Activated CD8-positive, alpha-beta T cell treated with anti-CD3 and anti-CD28 coated beads for 36 hours (primary cell): ENCODE results near the gene PLEKHJ1. TPM values are rescaled to one million over a fixed set of nuclear protein-coding genes. Genes with fewer than 3 reads are reported as not detected.

Experiments used
- ATAC-seq: fragments of 200-7000 bp; cut with Tn5 transposase; one replicate; pipeline ENCODE4 v1.10.0; 2021; ENCODE audit warnings: mild to moderate bottlenecking, moderate library complexity
- CTCF ChIA-PET: fragments of 350-600 bp; sonication (Branson Sonifier 250); formaldehyde crosslinking; loops from one replicate; lab custom pipeline; 2021; ENCODE audit warnings: antibody characterized with exemption; lab: Charles Lee
- POLR2A ChIA-PET: fragments of 350-600 bp; sonication (Branson Sonifier 250); formaldehyde crosslinking; loops from one replicate; lab custom pipeline; 2021; ENCODE audit warnings: antibody characterized with exemption; lab: Charles Lee
- DNase-seq: peaks from one replicate; pipeline ENCODE4 v3.0.0-alpha.2; 2020
- H3K27ac Mint-ChIP-seq: one replicate; pipeline ENCODE4 v1.8.0; 2021; ENCODE audit warnings: mild to moderate bottlenecking, mixed read lengths
- H3K27me3 Mint-ChIP-seq: one replicate; pipeline ENCODE4 v1.8.0; 2021; ENCODE audit warnings: mixed read lengths
- H3K36me3 Mint-ChIP-seq: one replicate; pipeline ENCODE4 v1.8.0; 2021; ENCODE audit warnings: low read depth, mixed read lengths
- H3K4me1 Mint-ChIP-seq: one replicate; pipeline ENCODE4 v1.8.0; 2021; ENCODE audit warnings: low read depth, mixed read lengths
- H3K4me3 Mint-ChIP-seq: one replicate; pipeline ENCODE4 v1.8.0; 2021; ENCODE audit warnings: mild to moderate bottlenecking, moderate library complexity, mixed read lengths
- H3K9me3 Mint-ChIP-seq: one replicate; pipeline ENCODE4 v1.8.0; 2021; ENCODE audit warnings: mixed read lengths
- CTCF ChIP-seq: fragments of 200-600 bp; IDR thresholded peaks from one replicate; pipeline ENCODE4 v1.8.0; 2022; ENCODE audit warnings: antibody characterized with exemption, mild to moderate bottlenecking
- intact Hi-C: fragments of 100-400 bp; cut with micrococcal nuclease; formaldehyde crosslinking; loops from one replicate; pipeline ENCODE4 v1.10.0; 2022
- total RNA-seq, 2 experiments: library from RNA; stranded (reverse); gene quantifications; one replicate each; pipeline ENCODE4 v1.2.3, GENCODE V29; 2021

The PLEKHJ1 gene
- total RNA-seq, 2 experiments from 2014 or later: 65.3 to 72.8 TPM

- no peak for TF ChIP-seq CTCF
- no peak for DNase-seq
- Mint-ChIP-seq H3K9me3 (no peaks in the 10 kb centered on the region), H3K27ac (no peak overlapping the region), H3K36me3 (peaks cover 48% of the 10 kb centered on the region), H3K4me3 (no peak overlapping the region), H3K4me1 (peaks cover 17% of the 10 kb centered on the region), H3K27me3 (no peaks in the 10 kb centered on the region)
- ChIA-PET CTCF (no interaction called here), POLR2A (interaction anchor here (0.6 to 1.0 kb wide), 4 partner anchors 9 to 54 kb away, joined by 3 to 4 read pairs (median 3); no protein-coding TSS in a partner anchor)
- no peak for ATAC-seq
- intact Hi-C loops: no loop called here
Measured at GRCh38 chr19:2212861-2213711, 23.0 kb downstream of the PLEKHJ1 start.

- H3K4me3 Mint-ChIP-seq: no peak overlapping the region
- H3K4me1 Mint-ChIP-seq: peaks cover 17% of the 10 kb centered on the region
- POLR2A ChIA-PET: interaction anchor here (1.1 kb wide), 1 partner anchor 217 kb away, joined by 4 read pairs; no protein-coding TSS in a partner anchor
- H3K27me3 Mint-ChIP-seq: no peaks in the 10 kb centered on the region
- ATAC-seq: no peak
- no peak for DNase-seq
- TF ChIP-seq CTCF: no peak
- intact Hi-C loops: no loop called here
- no peaks in the 10 kb centered on the region for H3K9me3 Mint-ChIP-seq
- CTCF ChIA-PET: no interaction called here
- H3K27ac Mint-ChIP-seq: no peak overlapping the region
- H3K36me3 Mint-ChIP-seq: peaks cover 39% of the 10 kb centered on the region
Measured at GRCh38 chr19:2210987-2211740, 25.0 kb downstream of the PLEKHJ1 start.

- H3K36me3 Mint-ChIP-seq: peaks cover 34% of the 10 kb centered on the region
- CTCF ChIA-PET: no interaction called here
- DNase-seq (no peak), ATAC-seq (no peak)
- no peak overlapping the region for H3K27ac Mint-ChIP-seq
- intact Hi-C loops: no loop called here
- H3K27me3 Mint-ChIP-seq: no peaks in the 10 kb centered on the region
- peaks cover 8% of the 10 kb centered on the region for H3K4me1 Mint-ChIP-seq
- no peak overlapping the region for H3K4me3 Mint-ChIP-seq
- no peak for TF ChIP-seq CTCF
- POLR2A ChIA-PET: interaction anchor here (0.5 kb wide), 1 partner anchor 269 kb away, joined by 3 read pairs; the partner anchor contains the start of gene CSNK1G2
- H3K9me3 Mint-ChIP-seq: no peaks in the 10 kb centered on the region
Measured at GRCh38 chr19:2210206-2210605, 25.9 kb downstream of the PLEKHJ1 start.

- TF ChIP-seq CTCF: no peak
- DNase-seq (no peak), ATAC-seq (no peak)
- Mint-ChIP-seq H3K9me3 (no peaks in the 10 kb centered on the region), H3K4me3 (no peak overlapping the region), H3K36me3 (peaks cover 27% of the 10 kb centered on the region), H3K27me3 (no peaks in the 10 kb centered on the region), H3K27ac (no peak overlapping the region), H3K4me1 (peaks cover under 1% of the 10 kb centered on the region)
- intact Hi-C loops: no loop called here
- ChIA-PET CTCF (interaction anchor here (1.5 kb wide), 1 partner anchor 53 kb away, joined by 3 read pairs; no protein-coding TSS in a partner anchor), POLR2A (no interaction called here)
Measured at GRCh38 chr19:2209408-2209807, 26.7 kb downstream of the PLEKHJ1 start.
